H1 (cell line): ENCODE data around the gene CNIH4. TPM values are rescaled to one million over a fixed set of nuclear protein-coding genes. Genes with fewer than 3 reads are reported as not detected.

Experiments
- CTCF ChIA-PET: fragments of 300-600 bp; sonication (Branson Sonifier 250); formaldehyde crosslinking; loops from one replicate; lab custom pipeline; 2021; ENCODE audit not compliant: partially characterized antibody; lab: Charles Lee
- POLR2A ChIA-PET: fragments of 300-600 bp; sonication (Branson Sonifier 250); formaldehyde crosslinking; loops from one replicate; lab custom pipeline; 2021; ENCODE audit warnings: inconsistent platforms; ENCODE audit not compliant: partially characterized antibody; lab: Charles Lee
- DNase-seq, 2 experiments: peaks; one replicate each; pipeline versions ENCODE4 v3.0.0 to v3.0.0-alpha.2; 2010 to 2022; ENCODE audit warnings: low spot score in 2 of 2, low read depth in 1 of 2, mixed read lengths in 1 of 2
- FAIRE-seq: peaks from 2 replicates; lab custom pipeline; 2011; peaks lifted over from hg19 to GRCh38; lab: Jason Lieb, UNC
- H2AFZ ChIP-seq: 2 replicates; pipeline ENCODE4 v1.8.1; 2012; ENCODE audit warnings: low read length, inconsistent platforms
- H2AK5ac ChIP-seq: 2 replicates; pipeline ENCODE4 v1.6.1; 2013; ENCODE audit warnings: low read depth, low read length
- H2BK120ac ChIP-seq: replicated peaks from 2 replicates; pipeline ENCODE3; 2013; ENCODE audit warnings: low read depth, low read length, inconsistent platforms
- H2BK12ac ChIP-seq: 2 replicates; pipeline ENCODE4 v1.6.1; 2013; ENCODE audit warnings: low read depth, low read length
- H2BK15ac ChIP-seq: 2 replicates; pipeline ENCODE4 v1.6.1; 2013; ENCODE audit warnings: low read length
- H2BK20ac ChIP-seq: 2 replicates; pipeline ENCODE4 v1.6.1; 2013; ENCODE audit warnings: low read length
- H2BK5ac ChIP-seq: 2 replicates; pipeline ENCODE4 v1.6.1; 2013; ENCODE audit warnings: low read depth, low read length
- H3K14ac ChIP-seq: 2 replicates; pipeline ENCODE4 v1.6.1; 2013; ENCODE audit warnings: inconsistent platforms; ENCODE audit not compliant: insufficient read length
- H3K18ac ChIP-seq: 2 replicates; pipeline ENCODE4 v1.6.1; 2013; ENCODE audit warnings: low read length; ENCODE audit errors: extremely low read depth
- H3K23ac ChIP-seq: 2 replicates; pipeline ENCODE4 v1.6.1; 2013; ENCODE audit warnings: inconsistent platforms; ENCODE audit not compliant: insufficient read length
- H3K23me2 ChIP-seq: 2 replicates; pipeline ENCODE4 v1.6.1; 2013; ENCODE audit warnings: low read depth, low read length
- H3K27ac ChIP-seq: 2 replicates; pipeline ENCODE4 v1.6.1; 2011; ENCODE audit warnings: low read depth, low read length, inconsistent platforms
- H3K27me3 ChIP-seq, 4 experiments: replicated peaks in 1 of 4; 1 replicate in 1 of 4; 2 replicates in 3 of 4; pipeline versions ENCODE4 v1.6.1 to v1.8.1; 2011 to 2013; ENCODE audit warnings: low read length in 3 of 4, mild to moderate bottlenecking in 3 of 4, inconsistent platforms in 2 of 4, mixed read lengths in 2 of 4, moderate library complexity in 1 of 4; ENCODE audit not compliant: control insufficient read depth in 3 of 4, insufficient read depth in 3 of 4; ENCODE audit errors: extremely low read depth in 1 of 4
- H3K36me3 ChIP-seq, 4 experiments: 2 replicates each; pipeline versions ENCODE4 v1.6.1 to v1.8.1; 2011 to 2013; ENCODE audit warnings: mild to moderate bottlenecking in 4 of 4, low read length in 3 of 4, moderate library complexity in 2 of 4, control low read depth in 1 of 4, inconsistent platforms in 1 of 4; ENCODE audit not compliant: insufficient read depth in 4 of 4, control insufficient read depth in 2 of 4
- H3K4ac ChIP-seq: replicated peaks from 2 replicates; pipeline ENCODE3; 2013; ENCODE audit warnings: low read length, low read depth, mixed read lengths, inconsistent platforms; ENCODE audit not compliant: insufficient read length
- H3K4me1 ChIP-seq, 4 experiments: replicated peaks in 1 of 4; 1 replicate in 1 of 4; 2 replicates in 3 of 4; pipeline versions ENCODE4 v1.6.1 to v1.8.1; 2011 to 2013; ENCODE audit warnings: low read length in 3 of 4, inconsistent platforms in 2 of 4, mixed read lengths in 1 of 4; ENCODE audit not compliant: insufficient read depth in 4 of 4, control insufficient read depth in 3 of 4
- H3K4me2 ChIP-seq, 2 experiments: 2 replicates each; pipeline versions ENCODE4 v1.6.1 to v1.8.1; 2011 to 2013; ENCODE audit warnings: low read depth in 2 of 2, low read length in 2 of 2, control low read depth in 1 of 2, inconsistent platforms in 1 of 2, mild to moderate bottlenecking in 1 of 2; ENCODE audit not compliant: insufficient read depth in 1 of 2
- H3K4me3 ChIP-seq, 4 experiments: fragments of 200-600, 300-600 bp in 1 of 4; sonication (generic), shearing (Covaris generic), sonication (Bioruptor Twin) in 1 of 4; 2 replicates each; pipeline versions ENCODE4 v1.5.1 to v1.8.1; 2011 to 2016; ENCODE audit warnings: low read length in 4 of 4, low read depth in 3 of 4, control low read depth in 2 of 4, inconsistent platforms in 2 of 4, mild to moderate bottlenecking in 2 of 4, mixed read lengths in 1 of 4, moderate library complexity in 1 of 4; ENCODE audit not compliant: insufficient read depth in 2 of 4; ENCODE audit errors: extremely low read depth in 1 of 4
- H3K56ac ChIP-seq: replicated peaks from 2 replicates; pipeline ENCODE3; 2013; ENCODE audit warnings: low read depth, mild to moderate bottlenecking, mixed read lengths, low read length, inconsistent platforms; ENCODE audit not compliant: insufficient read length
- H3K79me1 ChIP-seq: 2 replicates; pipeline ENCODE4 v1.6.1; 2013; ENCODE audit warnings: low read depth, low read length, control low read depth
- H3K79me2 ChIP-seq, 2 experiments: 2 replicates each; pipeline versions ENCODE4 v1.6.1 to v1.8.1; 2012 to 2013; ENCODE audit warnings: low read length in 2 of 2, mild to moderate bottlenecking in 2 of 2, inconsistent platforms in 1 of 2; ENCODE audit not compliant: insufficient read depth in 2 of 2, control insufficient read depth in 1 of 2
- H3K9ac ChIP-seq, 4 experiments: replicated peaks in 1 of 4; 1 replicate in 1 of 4; 2 replicates in 3 of 4; pipeline versions ENCODE4 v1.6.1 to v1.8.1; 2011 to 2013; ENCODE audit warnings: low read depth in 3 of 4, low read length in 3 of 4, control low read depth in 2 of 4, mild to moderate bottlenecking in 2 of 4, moderate library complexity in 2 of 4, inconsistent platforms in 1 of 4; ENCODE audit errors: extremely low read depth in 1 of 4
- H3K9me3 ChIP-seq, 2 experiments: 2 replicates each; pipeline versions ENCODE4 v1.6.1 to v1.8.1; 2012 to 2013; ENCODE audit warnings: mild to moderate bottlenecking in 2 of 2, moderate library complexity in 2 of 2, control low read depth in 1 of 2, inconsistent platforms in 1 of 2, low read depth in 1 of 2, low read length in 1 of 2, mixed read lengths in 1 of 2; ENCODE audit not compliant: insufficient read depth in 2 of 2
- H4K20me1 ChIP-seq, 2 experiments: replicated peaks in 1 of 2; 2 replicates each; pipeline versions ENCODE3 to v1.8.1; 2011 to 2013; ENCODE audit warnings: inconsistent platforms in 2 of 2, low read length in 2 of 2, mild to moderate bottlenecking in 1 of 2; ENCODE audit not compliant: insufficient read depth in 2 of 2, control insufficient read depth in 1 of 2
- H4K5ac ChIP-seq: 2 replicates; pipeline ENCODE4 v1.6.1; 2013; ENCODE audit warnings: low read length, low read depth, mixed read lengths, inconsistent platforms; ENCODE audit not compliant: insufficient read length
- H4K8ac ChIP-seq: 2 replicates; pipeline ENCODE4 v1.8.0; 2013; ENCODE audit warnings: mild to moderate bottlenecking, moderate library complexity, low read length, inconsistent platforms; ENCODE audit not compliant: insufficient read depth; ENCODE audit errors: extremely low read depth
- H4K91ac ChIP-seq: replicated peaks from 2 replicates; pipeline ENCODE3; 2013; ENCODE audit warnings: low read length, mixed read lengths, inconsistent platforms; ENCODE audit not compliant: insufficient read length
- SIRT6 ChIP-seq: IDR thresholded peaks from one replicate; pipeline ENCODE4 v1.7.1; 2012; ENCODE audit warnings: low read length, inconsistent platforms
- WGBS, 2 experiments: shearing (Covaris generic) in 1 of 2; methylation state at CpG; one replicate each; pipeline versions ENCODE4 v1.1.6 to v1.1.7; 2013 to 2015; ENCODE audit warnings: low lambda C conversion rate in 2 of 2, mixed read lengths in 2 of 2, inconsistent platforms in 1 of 2, low coverage in 1 of 2, missing lambda C conversion rate in 1 of 2; ENCODE audit not compliant: insufficient replicate concordance in 2 of 2, insufficient coverage in 1 of 2, insufficient read length in 1 of 2; ENCODE audit errors: extremely low coverage in 1 of 2, missing lambda C conversion rate in 1 of 2; 5-methylcytosine and 5-hydroxymethylcytosine counted together
- polyA plus RNA-seq, 7 experiments: library from polyadenylated mRNA; depleted of rRNA in 3 of 7; stranded (reverse) in 5 of 7; unstranded in 2 of 7; fragments of >200 nt in 5 of 7; fragments of 200-250 nt in 2 of 7; gene quantifications; 1 replicate in 5 of 7; 2 replicates in 1 of 7; 4 replicates in 1 of 7; pipeline versions ENCODE4 v1.2.1 to v1.2.3, GENCODE V29; 2011 to 2013; ENCODE audit warnings: missing spikeins in 2 of 7, mixed read lengths in 2 of 7
- total RNA-seq: library from RNA; stranded (reverse); fragmentation: NEBNext Ultra II Directional; extraction: Animal tissue kit (Norgen Biotek cat#: 25700); gene quantifications from 2 replicates; pipeline ENCODE4 v1.2.1, GENCODE V29; 2021
- TF ChIP-seq, protein P1 (sequence below): IDR thresholded peaks from 2 replicates; pipeline ENCODE4 v1.6.1; 2012; ENCODE audit warnings: low read length, inconsistent platforms

Gene CNIH4
- total and polyA plus RNA-seq, 2 of the 8 experiments (the other 6 are each of a cell fraction or from before 2014, with no cell fraction given) = 76.2 to 151 TPM

- H3K23me2 ChIP-seq = no peaks in the 10 kb centered on the region
- H3K4ac ChIP-seq = no peak overlapping the region
- H2BK120ac ChIP-seq = no peak overlapping the region
- H3K23ac ChIP-seq = no peak overlapping the region
- no peak overlapping the region for H2AFZ ChIP-seq
- ChIA-PET POLR2A (interaction anchor here (0.8 to 2.8 kb wide), 7 partner anchors 8 to 31 kb away, joined by 3 to 11 read pairs (median 4); partner anchors contain the start of gene WDR26), CTCF (interaction anchor here (0.7 kb wide), 1 partner anchor 78 kb away, joined by 3 read pairs; no protein-coding TSS in a partner anchor)
- no peak overlapping the region for H3K14ac ChIP-seq
- no peak overlapping the region for H4K5ac ChIP-seq
- peaks cover 0 to 26% of the 10 kb centered on the region in 2 experiments; a peak in 2 of 4 replicates for H3K79me2 ChIP-seq
- H3K9me3 ChIP-seq = no peaks in the 10 kb centered on the region
- no peak for FAIRE-seq
- H3K18ac ChIP-seq = no peak overlapping the region
- no peak overlapping the region for H3K27ac ChIP-seq
- H2BK20ac ChIP-seq = no peak overlapping the region
- WGBS, 2 experiments = 89% methylated on average over 6 of the region's 6 CpGs; no CpG with 5 or more reads in 1 of the 2 experiments
- H3K27me3 ChIP-seq = no peaks in the 10 kb centered on the region
- H4K91ac ChIP-seq = no peak overlapping the region
- H2BK12ac ChIP-seq = no peak overlapping the region
- peaks cover 17 to 92% (median 55%) of the 10 kb centered on the region in 4 experiments for H3K36me3 ChIP-seq
- H3K4me1 ChIP-seq = no peaks in the 10 kb centered on the region
- TF ChIP-seq, protein P1, sequence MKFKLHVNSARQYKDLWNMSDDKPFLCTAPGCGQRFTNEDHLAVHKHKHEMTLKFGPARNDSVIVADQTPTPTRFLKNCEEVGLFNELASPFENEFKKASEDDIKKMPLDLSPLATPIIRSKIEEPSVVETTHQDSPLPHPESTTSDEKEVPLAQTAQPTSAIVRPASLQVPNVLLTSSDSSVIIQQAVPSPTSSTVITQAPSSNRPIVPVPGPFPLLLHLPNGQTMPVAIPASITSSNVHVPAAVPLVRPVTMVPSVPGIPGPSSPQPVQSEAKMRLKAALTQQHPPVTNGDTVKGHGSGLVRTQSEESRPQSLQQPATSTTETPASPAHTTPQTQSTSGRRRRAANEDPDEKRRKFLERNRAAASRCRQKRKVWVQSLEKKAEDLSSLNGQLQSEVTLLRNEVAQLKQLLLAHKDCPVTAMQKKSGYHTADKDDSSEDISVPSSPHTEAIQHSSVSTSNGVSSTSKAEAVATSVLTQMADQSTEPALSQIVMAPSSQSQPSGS = no peak
- no peak for TF ChIP-seq SIRT6
- TF ChIP-seq, all 59 proteins: peak for 0
- Histone ChIP-seq H3K4me2 (no peak overlapping the region), H4K8ac (no peak overlapping the region), H3K79me1 (no peaks in the 10 kb centered on the region), H3K9ac (peak overlapping the region in 1 of 4 experiments; percentile 34; a peak in 1 of 7 replicates), H2BK15ac (no peak overlapping the region), H4K20me1 (peaks cover 4 to 6% of the 10 kb centered on the region in 2 experiments), H2AK5ac (no peak overlapping the region), H2BK5ac (no peak overlapping the region), H3K4me3 (no peak overlapping the region), H3K56ac (no peak overlapping the region)
- no peak for DNase-seq
These were observed 68.7 kb downstream of the CNIH4 start for GRCh38 chr1:224425279-224425884.
